ENCODE data around the gene CD300LF.

CD300LF gene

DNA sequence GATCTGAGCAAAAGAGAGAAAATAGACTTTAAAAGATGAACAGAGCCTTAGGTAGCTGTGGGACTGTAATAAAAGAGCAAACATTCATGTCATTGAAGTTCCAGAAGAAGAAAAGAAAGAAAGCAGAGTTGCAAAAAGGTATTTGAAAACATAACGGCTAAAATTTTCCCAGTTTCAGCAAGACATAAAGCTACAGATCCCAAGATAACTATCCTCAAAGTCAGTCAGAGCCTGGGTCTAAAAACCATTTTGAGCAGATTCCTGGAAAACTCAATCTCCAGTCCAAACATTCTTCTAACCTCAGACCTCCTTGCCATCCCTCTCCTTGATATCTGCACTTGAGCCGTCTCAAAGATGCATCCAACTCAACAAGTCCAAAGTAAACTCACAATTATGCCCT, 68.3 kb downstream of the CD300LF start:
- no peak overlapping the region for H3K4me3 ChIP-seq (replicated peaks in 1 of 2; ENCODE audit: low read depth in 2 of 2, low read length in 2 of 2)

More for the DNA sequence above, 68.3 kb downstream of the CD300LF start:
- TF ChIP-seq, protein P1, sequence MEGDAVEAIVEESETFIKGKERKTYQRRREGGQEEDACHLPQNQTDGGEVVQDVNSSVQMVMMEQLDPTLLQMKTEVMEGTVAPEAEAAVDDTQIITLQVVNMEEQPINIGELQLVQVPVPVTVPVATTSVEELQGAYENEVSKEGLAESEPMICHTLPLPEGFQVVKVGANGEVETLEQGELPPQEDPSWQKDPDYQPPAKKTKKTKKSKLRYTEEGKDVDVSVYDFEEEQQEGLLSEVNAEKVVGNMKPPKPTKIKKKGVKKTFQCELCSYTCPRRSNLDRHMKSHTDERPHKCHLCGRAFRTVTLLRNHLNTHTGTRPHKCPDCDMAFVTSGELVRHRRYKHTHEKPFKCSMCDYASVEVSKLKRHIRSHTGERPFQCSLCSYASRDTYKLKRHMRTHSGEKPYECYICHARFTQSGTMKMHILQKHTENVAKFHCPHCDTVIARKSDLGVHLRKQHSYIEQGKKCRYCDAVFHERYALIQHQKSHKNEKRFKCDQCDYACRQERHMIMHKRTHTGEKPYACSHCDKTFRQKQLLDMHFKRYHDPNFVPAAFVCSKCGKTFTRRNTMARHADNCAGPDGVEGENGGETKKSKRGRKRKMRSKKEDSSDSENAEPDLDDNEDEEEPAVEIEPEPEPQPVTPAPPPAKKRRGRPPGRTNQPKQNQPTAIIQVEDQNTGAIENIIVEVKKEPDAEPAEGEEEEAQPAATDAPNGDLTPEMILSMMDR (IDR thresholded peaks at IDR 0.05; ENCODE audit: low read depth, low read length) = no peak
- no peak for DNase-seq (ENCODE audit: low read depth in 2 of 2)

Measured in cardiac fibroblast (primary cell).